Measurements from ENCODE around the gene PLAU.

DNA sequence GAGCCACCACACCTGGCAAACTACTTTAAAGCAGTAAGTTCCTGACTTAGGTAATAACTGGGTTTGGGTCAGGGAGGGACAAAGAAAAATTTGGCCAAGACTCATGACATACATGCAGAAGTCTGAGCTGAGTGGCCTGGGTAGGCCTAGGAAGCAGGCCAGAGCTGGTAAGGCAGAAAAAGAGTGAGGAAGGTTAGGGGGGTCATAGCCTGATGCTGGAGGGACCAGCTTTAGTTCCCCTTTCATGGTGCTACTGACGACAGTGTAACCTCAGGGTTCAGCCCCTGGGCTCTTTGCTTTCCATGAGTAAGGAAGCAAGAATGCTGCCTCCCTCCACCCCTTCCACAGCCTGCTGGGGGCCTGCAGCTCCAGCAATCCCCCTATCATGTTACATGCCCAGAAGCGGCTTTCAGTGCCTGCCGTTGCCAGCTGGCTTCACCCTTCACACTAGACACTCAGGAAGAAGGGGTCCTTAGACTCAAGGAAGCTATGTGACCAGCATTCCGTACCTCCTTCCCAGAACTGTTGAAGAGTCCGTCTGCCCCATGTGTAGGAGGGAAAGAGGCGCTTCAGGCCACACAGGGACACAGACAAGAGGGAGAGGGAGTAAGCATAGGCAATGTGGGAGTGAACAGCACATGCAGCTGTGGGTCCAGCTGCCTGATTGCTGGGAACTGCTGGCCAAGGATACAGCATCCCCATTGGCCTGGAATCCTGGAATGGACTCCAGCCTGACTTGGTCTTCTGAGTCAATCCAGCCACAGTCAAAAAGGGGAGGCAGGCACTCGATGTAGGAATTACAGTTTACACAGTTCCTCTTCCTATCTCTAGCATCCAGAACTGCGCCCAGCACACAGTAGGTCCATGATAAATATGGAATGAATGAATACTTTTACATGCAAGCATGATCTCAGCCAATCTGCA lies 4.1 kb upstream of the PLAU start:
- peak in 1 of 4 donors; percentile 9 for TF ChIP-seq POLR2A (IDR thresholded peaks at IDR 0.05)
- TF ChIP-seq CTCF (IDR thresholded peaks at IDR 0.05), result peak in 1 of 6 experiments; percentile 13
- peak; percentile 44 to 68 for TF ChIP-seq POLR2AphosphoS5 (IDR thresholded peaks at IDR 0.05)

Data from upper lobe of left lung (tissue), 4 donors.